ENCODE results near the gene PLAC8L1.
A peak's percentile ranks its signal among the peaks of the same experiment; 100 is the strongest.
"Not testable (repeated sequence)": the region's sequence is repeated elsewhere in the genome, so short reads cannot be mapped to it uniquely, and the experiment has no call there.

Gene PLAC8L1

GRCh38 chr5:146105477-146105876 lies at the start of gene PLAC8L1:
PLAC8L1 (minus strand) TSS chr5:146105577; CDS start chr5:146104311, 1,266 bp downstream.
- no peak within 1 kb of the TSS for H3K4me3 ChIP-seq (ENCODE audit: low read length)
- no peak for TF ChIP-seq CTCF (conservative IDR thresholded peaks at IDR 0.05; ENCODE audit: low read length)
- no peak for DNase-seq (ENCODE audit: low read depth)

GRCh38 chr5:146151970-146152369 lies 46.6 kb upstream of the PLAC8L1 start:
- DNase-seq (ENCODE audit: low read depth) = peak; percentile 3
- no peak overlapping the region for H3K4me3 ChIP-seq (ENCODE audit: low read length)

GRCh38 chr5:146137967-146138403 lies 32.6 kb upstream of the PLAC8L1 start:
- TF ChIP-seq CTCF (conservative IDR thresholded peaks at IDR 0.05; ENCODE audit: low read length) = no peak
- H3K4me3 ChIP-seq (ENCODE audit: low read length) = no peak overlapping the region
- DNase-seq (ENCODE audit: low read depth) = no peak

More at GRCh38 chr5:146151970-146152369, 46.6 kb upstream of the PLAC8L1 start:
- TF ChIP-seq CTCF (conservative IDR thresholded peaks at IDR 0.05; ENCODE audit: low read length) = no peak

GRCh38 chr5:146130440-146131045 lies 25.2 kb upstream of the PLAC8L1 start:
- peak; percentile 67 for TF ChIP-seq CTCF (conservative IDR thresholded peaks at IDR 0.05; ENCODE audit: low read length)
- H3K4me3 ChIP-seq (ENCODE audit: low read length) = no peak overlapping the region
- DNase-seq (ENCODE audit: low read depth) = peak; percentile 61

- H3K4me3 ChIP-seq (ENCODE audit: low read length) = no peak overlapping the region
- DNase-seq (ENCODE audit: low read depth) = no peak
- no peak for TF ChIP-seq CTCF (conservative IDR thresholded peaks at IDR 0.05; ENCODE audit: low read length)
Measured at GRCh38 chr5:146126068-146126467, 20.7 kb upstream of the PLAC8L1 start.

GRCh38 chr5:146124580-146124979 lies 19.2 kb upstream of the PLAC8L1 start:
- DNase-seq (ENCODE audit: low read depth) = no peak
- H3K4me3 ChIP-seq (ENCODE audit: low read length) = no peak overlapping the region
- TF ChIP-seq CTCF (conservative IDR thresholded peaks at IDR 0.05; ENCODE audit: low read length) = no peak

- H3K4me3 ChIP-seq (ENCODE audit: low read length) = not testable (repeated sequence)
Measured at GRCh38 chr5:146121451-146121850, 16.1 kb upstream of the PLAC8L1 start.

More at GRCh38 chr5:146121451-146121850, 16.1 kb upstream of the PLAC8L1 start:
- DNase-seq (ENCODE audit: low read depth) = not testable (repeated sequence)
